ENCODE data around the gene TLR3.

DNA sequence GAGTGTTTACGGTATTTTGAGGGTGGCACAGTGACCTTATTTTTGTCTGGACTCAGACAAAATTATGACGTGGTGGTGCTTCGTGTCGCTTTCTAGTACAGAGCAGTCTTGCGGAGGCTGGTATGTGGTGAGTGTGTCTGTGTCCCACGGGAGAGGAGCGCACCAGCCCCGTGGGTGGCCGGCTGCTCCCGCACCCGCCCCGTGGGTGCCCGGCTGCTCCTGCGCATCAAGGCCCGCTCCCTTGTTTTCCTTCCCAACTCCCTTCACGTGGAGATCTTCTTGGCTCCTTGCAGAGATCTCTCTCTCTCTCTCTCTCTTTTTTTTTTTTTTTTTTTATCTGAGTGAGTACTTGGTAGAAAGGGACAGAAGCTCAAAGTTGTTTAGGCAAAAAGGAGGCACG is 23.3 kb downstream of the TLR3 start:
- no peak for TF ChIP-seq POLR2A (IDR thresholded peaks at IDR 0.05)
- TF ChIP-seq, protein P1, sequence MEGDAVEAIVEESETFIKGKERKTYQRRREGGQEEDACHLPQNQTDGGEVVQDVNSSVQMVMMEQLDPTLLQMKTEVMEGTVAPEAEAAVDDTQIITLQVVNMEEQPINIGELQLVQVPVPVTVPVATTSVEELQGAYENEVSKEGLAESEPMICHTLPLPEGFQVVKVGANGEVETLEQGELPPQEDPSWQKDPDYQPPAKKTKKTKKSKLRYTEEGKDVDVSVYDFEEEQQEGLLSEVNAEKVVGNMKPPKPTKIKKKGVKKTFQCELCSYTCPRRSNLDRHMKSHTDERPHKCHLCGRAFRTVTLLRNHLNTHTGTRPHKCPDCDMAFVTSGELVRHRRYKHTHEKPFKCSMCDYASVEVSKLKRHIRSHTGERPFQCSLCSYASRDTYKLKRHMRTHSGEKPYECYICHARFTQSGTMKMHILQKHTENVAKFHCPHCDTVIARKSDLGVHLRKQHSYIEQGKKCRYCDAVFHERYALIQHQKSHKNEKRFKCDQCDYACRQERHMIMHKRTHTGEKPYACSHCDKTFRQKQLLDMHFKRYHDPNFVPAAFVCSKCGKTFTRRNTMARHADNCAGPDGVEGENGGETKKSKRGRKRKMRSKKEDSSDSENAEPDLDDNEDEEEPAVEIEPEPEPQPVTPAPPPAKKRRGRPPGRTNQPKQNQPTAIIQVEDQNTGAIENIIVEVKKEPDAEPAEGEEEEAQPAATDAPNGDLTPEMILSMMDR (IDR thresholded peaks at IDR 0.05): no peak

All from adrenal gland (tissue), 5 donors.